Kidney tubule cell (primary cell): ENCODE results near the gene INAFM2.

ENCODE experiments used
- DNase-seq: peaks from one replicate; pipeline ENCODE4 v3.0.0-alpha.2; 2018; ENCODE audit warnings: low spot score

INAFM2 gene

GRCh38 chr15:40323239-40323952 is at the start of gene INAFM2:
TSS of gene INAFM2 (plus strand) at chr15:40323692. CDS start at chr15:40324056, 364 bp downstream.
- peak; percentile 96 for DNase-seq

GRCh38 chr15:40274350-40275274 is 48.9 kb upstream of the INAFM2 start:
- DNase-seq, result peak; percentile 80

DNA sequence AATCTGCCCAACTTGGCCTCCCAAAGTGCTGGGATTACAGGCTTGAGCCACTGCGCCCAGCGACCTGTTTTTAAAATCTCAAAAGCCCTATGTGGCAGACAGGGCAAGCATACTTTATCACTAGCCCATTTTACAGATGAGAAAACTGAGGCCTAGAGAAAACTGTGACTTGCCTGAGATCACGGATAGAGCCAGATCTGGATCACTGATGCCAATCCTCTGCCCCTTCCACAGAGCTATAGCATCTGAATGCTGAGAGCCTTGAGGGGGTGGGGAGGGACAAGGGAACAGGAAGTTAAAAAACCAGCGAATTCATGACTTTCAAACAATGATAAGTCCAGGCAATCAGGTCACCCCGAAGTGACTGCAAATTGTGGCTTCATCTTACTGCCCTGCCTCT is 48.0 kb upstream of the INAFM2 start:
- DNase-seq, result no peak

- no peak for DNase-seq
These were observed 47.5 kb upstream of the INAFM2 start for GRCh38 chr15:40275954-40276353.

DNA sequence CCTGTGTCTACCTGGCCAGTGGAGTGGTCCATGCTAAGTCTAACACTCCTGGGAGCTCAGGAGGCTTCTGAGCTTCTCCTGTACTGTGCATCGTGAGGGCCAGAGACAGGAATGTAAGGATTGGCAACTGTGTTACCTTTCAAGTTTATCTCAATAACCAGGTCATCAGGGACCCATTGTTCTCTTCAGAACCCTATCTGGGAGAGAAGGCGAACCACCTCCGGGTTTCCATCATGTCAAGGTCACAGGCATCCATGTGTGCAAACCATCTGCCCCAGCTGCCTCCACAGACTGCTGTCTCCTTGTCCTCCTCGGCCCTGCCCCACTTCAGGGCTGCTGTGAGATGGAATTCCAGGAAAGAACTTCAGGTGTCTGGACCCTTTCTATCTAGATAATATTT is 46.6 kb upstream of the INAFM2 start:
- no peak for DNase-seq

DNA sequence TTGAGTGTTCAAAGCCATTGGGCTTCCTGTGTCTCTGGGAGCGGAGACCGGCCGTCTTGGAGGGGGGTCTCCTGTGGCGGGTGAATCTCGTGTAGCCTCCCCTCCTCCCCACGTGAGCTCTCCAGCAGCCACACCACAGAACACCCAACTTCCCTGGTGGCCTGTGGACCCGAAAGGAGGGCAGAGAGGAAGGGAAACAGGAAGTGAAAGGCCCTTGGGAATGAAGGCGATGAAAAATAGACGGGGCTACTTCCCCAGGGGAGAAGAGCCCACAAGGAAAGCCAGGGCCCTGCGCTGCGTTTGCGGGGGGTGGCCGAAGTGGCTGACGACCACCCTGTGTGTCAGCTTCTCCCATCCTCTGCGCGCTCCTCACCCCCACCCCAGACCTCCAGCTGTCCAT is 46.0 kb upstream of the INAFM2 start:
- DNase-seq, result no peak

- no peak for DNase-seq
These were observed 45.5 kb upstream of the INAFM2 start for GRCh38 chr15:40278026-40278425.

DNA sequence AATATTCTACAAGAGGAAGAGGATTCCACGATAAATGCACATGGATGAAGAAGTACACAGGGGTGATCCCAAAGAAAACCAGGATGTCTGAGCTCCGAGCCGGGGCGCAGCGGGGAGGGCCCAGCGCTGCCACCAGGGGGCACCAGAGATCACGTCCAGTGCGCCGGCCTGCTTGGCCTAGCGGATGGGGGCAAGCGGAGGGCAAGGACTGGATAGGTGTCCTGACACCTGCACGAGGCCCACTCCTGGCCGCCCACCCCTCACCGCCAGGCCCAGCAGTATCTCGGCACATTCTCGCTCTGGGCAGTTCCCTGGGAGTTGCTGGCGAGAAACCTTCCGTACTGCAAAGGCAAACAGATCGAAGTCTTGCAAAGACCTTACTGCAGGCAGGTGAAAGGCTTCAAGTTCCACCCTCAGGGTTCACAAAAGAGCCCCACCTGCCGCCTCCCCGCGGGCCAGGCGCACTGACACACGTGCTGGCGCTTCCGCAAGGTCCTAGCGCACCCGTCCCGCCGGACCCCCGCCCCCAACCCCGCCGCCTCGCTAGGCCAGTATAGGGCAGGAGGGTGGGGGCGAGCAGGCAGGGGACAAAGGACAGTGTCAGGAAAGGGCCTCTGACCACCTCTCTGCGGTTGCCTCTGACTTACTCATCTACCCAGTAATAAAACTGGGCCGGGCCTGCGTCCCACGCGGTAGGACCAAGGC is 43.9 kb upstream of the INAFM2 start:
- DNase-seq, result peak; percentile 65

DNA sequence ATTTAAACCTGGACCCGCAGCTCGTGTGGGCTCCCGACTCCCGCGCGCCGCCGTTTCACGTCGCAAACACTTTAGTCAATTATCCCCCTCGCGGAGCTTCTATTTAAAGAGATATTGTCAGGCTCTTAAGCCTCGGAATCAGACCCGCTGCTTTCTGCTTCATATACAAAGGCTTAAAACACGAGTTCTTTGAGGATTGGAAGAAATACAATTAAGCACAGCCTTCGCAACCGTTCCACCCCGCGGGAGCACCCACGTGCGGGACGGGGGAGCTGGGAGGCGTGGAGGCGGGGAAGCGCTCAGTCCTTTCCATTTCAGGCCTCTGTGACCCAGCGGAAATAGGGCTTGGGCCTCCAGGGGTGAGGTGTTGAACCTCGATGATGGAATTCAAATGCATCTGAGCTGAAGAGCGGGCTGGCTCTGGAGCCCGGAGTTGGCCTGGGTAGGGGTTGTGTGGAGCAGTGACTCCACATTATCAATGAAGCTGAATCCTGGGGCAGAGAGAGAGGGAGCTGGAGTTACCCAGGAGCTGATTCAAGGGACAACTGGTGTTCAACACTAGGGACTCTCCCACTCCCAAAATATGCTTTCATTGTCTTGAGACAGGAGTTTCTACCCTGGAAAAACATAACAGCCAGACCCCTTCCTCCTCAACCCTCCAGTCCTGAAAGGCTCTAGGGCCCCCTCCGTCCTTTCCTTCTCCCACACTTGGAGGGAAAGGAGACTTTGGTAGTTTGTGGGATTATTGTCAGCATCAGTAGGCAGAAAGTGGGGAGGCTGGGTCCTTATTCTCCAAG is 43.0 kb upstream of the INAFM2 start:
- DNase-seq, result no peak

- DNase-seq, result no peak
These were observed 42.3 kb upstream of the INAFM2 start for GRCh38 chr15:40281057-40281800.

- DNase-seq, result no peak
These were observed 41.7 kb upstream of the INAFM2 start for GRCh38 chr15:40281801-40282146.

GRCh38 chr15:40282147-40282868 is 41.2 kb upstream of the INAFM2 start:
- peak; percentile 31 for DNase-seq

- no peak for DNase-seq
These were observed 40.5 kb upstream of the INAFM2 start, which contains the start of gene ANKRD63 for GRCh38 chr15:40282869-40283614. TSS of gene ANKRD63 (minus strand) at chr15:40283064. CDS start at chr15:40282586, 478 bp downstream.

DNA sequence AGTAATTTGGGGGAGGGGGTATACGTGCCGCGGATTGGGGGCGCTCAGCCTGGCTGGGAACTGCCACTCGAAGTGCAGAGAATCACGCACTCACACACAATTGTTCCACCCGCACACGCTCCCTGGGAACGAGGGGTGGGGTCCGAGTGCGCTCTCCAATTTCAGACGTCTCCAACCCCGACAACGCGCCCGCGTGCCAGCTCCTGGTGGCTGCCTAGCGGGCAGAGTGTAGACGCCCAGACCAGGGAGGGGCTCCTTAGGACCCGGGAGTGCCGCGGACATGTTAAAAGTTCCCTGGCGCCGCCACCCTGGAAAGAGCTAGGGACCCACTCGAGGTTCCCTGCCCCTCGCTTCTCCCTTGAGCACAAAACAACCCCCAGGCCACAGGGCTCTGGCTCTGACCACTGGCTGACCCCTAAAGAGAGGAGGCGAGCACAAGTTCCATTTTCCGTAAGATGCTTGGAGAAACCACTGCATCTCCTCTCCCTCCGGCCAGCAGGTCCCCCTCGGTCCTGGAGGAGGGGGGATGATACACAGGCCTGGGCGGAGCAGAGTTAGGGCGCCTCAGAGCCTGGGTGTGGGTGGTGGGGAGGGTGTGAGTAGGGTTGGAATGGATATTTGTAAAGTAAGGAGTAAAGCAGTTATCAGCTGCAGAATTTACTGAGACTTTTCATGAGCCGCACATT is 39.7 kb upstream of the INAFM2 start:
- DNase-seq, result no peak

DNA sequence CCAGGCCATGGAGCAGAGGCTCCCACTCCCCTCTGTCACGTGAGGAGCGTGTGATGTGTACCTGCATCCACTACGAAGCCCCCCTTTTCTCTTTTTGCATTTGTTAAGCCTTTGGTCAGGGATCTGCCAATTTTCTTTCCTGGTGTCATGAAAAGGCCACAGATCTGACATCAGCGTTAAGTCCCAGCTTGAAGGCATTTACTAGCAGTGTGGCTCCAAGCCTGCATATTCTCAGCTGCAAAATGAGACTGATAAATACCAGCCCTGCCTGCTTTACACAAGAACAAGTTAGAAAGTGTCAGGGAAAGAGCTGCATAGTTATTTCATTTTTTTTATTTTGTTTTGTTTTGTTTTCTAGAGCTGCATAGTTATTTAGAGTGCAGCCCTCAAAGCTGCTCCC is 38.3 kb upstream of the INAFM2 start:
- DNase-seq, result no peak

GRCh38 chr15:40285554-40286011 is 37.9 kb upstream of the INAFM2 start:
- DNase-seq, result no peak

DNA sequence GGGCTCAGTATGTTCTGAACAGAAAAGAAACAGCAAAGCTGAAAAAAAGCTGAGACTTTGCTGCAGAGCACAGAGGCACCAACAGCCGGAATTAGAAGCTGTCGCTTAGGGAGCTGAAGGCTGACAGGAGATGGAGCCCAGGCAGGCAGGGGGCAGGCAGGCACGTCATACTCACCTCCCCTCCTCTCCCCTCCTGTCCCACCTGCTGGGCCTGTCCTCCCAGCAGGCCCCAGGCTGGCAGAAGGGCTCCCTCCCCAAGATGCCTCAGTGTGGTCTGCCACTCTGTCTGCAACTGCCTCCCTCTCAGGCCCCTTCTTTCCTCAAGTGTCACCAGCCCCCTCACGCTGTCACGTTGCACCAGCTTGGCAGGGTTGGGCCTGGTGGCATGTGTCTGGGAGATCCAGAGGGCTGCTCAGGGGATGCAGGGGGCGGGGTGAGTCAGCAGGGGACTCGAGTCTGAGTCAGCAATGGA is 37.4 kb upstream of the INAFM2 start:
- no peak for DNase-seq

DNA sequence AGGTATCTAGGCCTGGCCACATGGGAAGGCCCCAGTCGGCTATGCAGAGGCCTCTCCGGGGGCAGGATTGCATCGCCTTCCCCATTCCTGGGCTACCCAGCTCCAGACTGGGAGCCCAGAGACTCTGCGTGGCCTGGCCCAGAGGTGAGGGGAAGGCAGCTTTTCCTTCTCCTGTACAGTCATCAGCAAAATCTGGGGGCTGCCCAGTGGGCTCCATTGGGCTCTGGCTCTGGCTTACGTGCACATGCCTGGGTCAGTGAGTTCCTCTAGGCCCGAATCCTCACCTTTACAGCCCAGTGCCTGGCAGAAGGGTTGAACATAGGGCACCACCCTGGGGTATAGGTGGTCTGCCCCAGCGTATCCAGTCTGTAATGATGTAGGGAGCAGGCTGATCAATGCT is 36.7 kb upstream of the INAFM2 start:
- DNase-seq, result no peak

DNA sequence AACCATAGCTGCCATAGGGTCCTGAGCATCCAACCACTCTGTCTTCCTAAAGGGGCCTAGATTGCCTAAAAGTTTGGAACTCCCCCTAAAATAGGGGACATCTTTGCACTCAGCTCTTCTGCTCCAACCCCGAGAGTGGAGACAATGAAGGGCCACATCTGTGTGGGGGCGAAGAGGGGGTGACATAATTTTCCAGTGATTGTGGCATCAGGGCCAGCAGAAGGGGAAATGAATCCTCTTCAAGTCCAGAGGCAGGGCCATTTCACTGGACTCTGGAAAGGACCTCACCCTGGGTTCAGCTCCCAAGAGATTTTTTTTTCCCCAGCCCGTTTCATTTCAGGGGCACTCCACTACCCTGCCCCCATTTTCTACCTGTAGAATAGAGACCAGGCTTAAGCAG is 36.0 kb upstream of the INAFM2 start:
- no peak for DNase-seq
